ENCODE data around the gene CCNB1.
A peak's percentile ranks its signal among the peaks of the same experiment; 100 is the strongest.

The CCNB1 gene

GRCh38 chr5:69184621-69185020 is 17.7 kb downstream of the CCNB1 start:
- H3K4me3 ChIP-seq (ENCODE audit: low read depth, low read length) = no peak overlapping the region
- DNase-seq (ENCODE audit: low read depth) = no peak
- TF ChIP-seq CTCF (IDR thresholded peaks at IDR 0.05; ENCODE audit: insufficient read depth, low read depth, low read length, missing control alignments) = no peak

- no peak for TF ChIP-seq CTCF (IDR thresholded peaks at IDR 0.05; ENCODE audit: insufficient read depth, low read depth, low read length, missing control alignments)
- DNase-seq (ENCODE audit: low read depth) = no peak
- H3K4me3 ChIP-seq (ENCODE audit: low read depth, low read length) = no peak overlapping the region
Observed at GRCh38 chr5:69187342-69187741, 20.4 kb downstream of the CCNB1 start.

GRCh38 chr5:69188811-69189161 is 21.8 kb downstream of the CCNB1 start:
- no peak for DNase-seq (ENCODE audit: low read depth)
- peak overlapping the region; percentile 66 for H3K4me3 ChIP-seq (ENCODE audit: low read depth, low read length)
- TF ChIP-seq CTCF (IDR thresholded peaks at IDR 0.05; ENCODE audit: insufficient read depth, low read depth, low read length, missing control alignments) = no peak

- no peak for TF ChIP-seq CTCF (IDR thresholded peaks at IDR 0.05; ENCODE audit: insufficient read depth, low read depth, low read length, missing control alignments)
- DNase-seq (ENCODE audit: low read depth) = peak; percentile 90
- peak within 1 kb of the TSS; percentile 66 for H3K4me3 ChIP-seq (ENCODE audit: low read depth, low read length)
Observed at GRCh38 chr5:69189162-69190086, 22.5 kb downstream of the CCNB1 start, which contains the start of gene CENPH. Gene CENPH (plus strand): TSS chr5:69189583. CDS start chr5:69189635, 52 bp downstream.

- H3K4me3 ChIP-seq (ENCODE audit: low read depth, low read length) = no peak overlapping the region
- no peak for TF ChIP-seq CTCF (IDR thresholded peaks at IDR 0.05; ENCODE audit: insufficient read depth, low read depth, low read length, missing control alignments)
Observed at GRCh38 chr5:69202497-69202896, 35.5 kb downstream of the CCNB1 start.

GRCh38 chr5:69206528-69207190 is 39.7 kb downstream of the CCNB1 start:
- no peak for TF ChIP-seq CTCF (IDR thresholded peaks at IDR 0.05; ENCODE audit: insufficient read depth, low read depth, low read length, missing control alignments)
- DNase-seq (ENCODE audit: low read depth) = no peak
- H3K4me3 ChIP-seq (ENCODE audit: low read depth, low read length) = no peak overlapping the region

More at GRCh38 chr5:69202497-69202896, 35.5 kb downstream of the CCNB1 start:
- no peak for DNase-seq (ENCODE audit: low read depth)

All from GM12865 (cell line).